GM12801 (cell line): ENCODE data around the gene MDGA2.

Experiments used
- CTCF ChIP-seq: IDR thresholded peaks from one replicate; pipeline ENCODE4 v1.5.1; 2011; ENCODE audit warnings: control low read depth; ENCODE audit not compliant: insufficient read length; ENCODE audit errors: extremely low read depth

MDGA2 gene

GRCh38 chr14:47678993-47679392, 3.6 kb upstream of the MDGA2 start:
- no peak for TF ChIP-seq CTCF

GRCh38 chr14:47678157-47678556, 2.8 kb upstream of the MDGA2 start:
- TF ChIP-seq CTCF = no peak

GRCh38 chr14:47676315-47676617, 861 bp upstream of the MDGA2 start:
- no peak for TF ChIP-seq CTCF

- no peak for TF ChIP-seq CTCF
These were observed 601 bp downstream of the MDGA2 start for GRCh38 chr14:47674543-47675465.

- TF ChIP-seq CTCF = no peak
These were observed 1.3 kb downstream of the MDGA2 start for GRCh38 chr14:47674148-47674542.

- TF ChIP-seq CTCF = no peak
These were observed 9.9 kb downstream of the MDGA2 start for GRCh38 chr14:47665337-47666134.

- TF ChIP-seq CTCF = no peak
These were observed 12.9 kb downstream of the MDGA2 start for GRCh38 chr14:47662466-47662865.
